Measurements from ENCODE around the gene GNG13. TPM values are rescaled to one million over a fixed set of nuclear protein-coding genes. Genes with fewer than 3 reads are reported as not detected.

Gene GNG13
- total and polyA plus RNA-seq, 2 of the 4 experiments (the other 2 are of a cell fraction), result not detected

GRCh38 chr16:831571-832413, 31.3 kb upstream of the GNG13 start:
- Histone ChIP-seq H4K8ac (ENCODE audit: low read depth in 2 of 2, low read length in 2 of 2) (no peak overlapping the region), H4K20me1 (ENCODE audit: insufficient read depth, low read length) (no peaks in the 10 kb centered on the region), H2BK20ac (ENCODE audit: low read depth, low read length) (no peak overlapping the region), H3K4me3 (ENCODE audit: insufficient read depth, low read depth, low read length) (no peak overlapping the region), H3K9me3 (ENCODE audit: control insufficient read depth, insufficient read depth, low read length) (peaks cover 19% of the 10 kb centered on the region), H2AK5ac (ENCODE audit: low read depth, low read length) (no peak overlapping the region), H2BK120ac (ENCODE audit: low read depth, low read length) (no peak overlapping the region), H3K27me3 (ENCODE audit: control insufficient read depth, insufficient read depth, low read length) (peaks cover 5% of the 10 kb centered on the region; the same call in 1 of the 2 replicates), H3K9me1 (ENCODE audit: insufficient read depth, low read length) (no peaks in the 10 kb centered on the region), H3K36me3 (ENCODE audit: control insufficient read depth, insufficient read depth, low read length) (no peaks in the 10 kb centered on the region), H4K91ac (ENCODE audit: insufficient read depth, low read depth, low read length) (no peak overlapping the region), H3K27ac (ENCODE audit: insufficient read depth, low read length) (no peak overlapping the region), H2BK15ac (ENCODE audit: low read depth, low read length) (no peak overlapping the region), H2BK5ac (ENCODE audit: low read depth, low read length, poor library complexity, severe bottlenecking) (no peak overlapping the region), H2AK9ac (replicated peaks; ENCODE audit: low read depth, low read length, poor library complexity) (no peak overlapping the region), H3K4me2 (ENCODE audit: low read depth, low read length) (no peak overlapping the region), H4K5ac (ENCODE audit: low read depth, low read length) (no peak overlapping the region), H2AFZ (replicated peaks; ENCODE audit: low read length, poor library complexity) (peak overlapping the region; percentile 33), H3K23ac (ENCODE audit: low read depth, low read length) (no peak overlapping the region), H3K4ac (ENCODE audit: low read depth, low read length) (no peak overlapping the region), H3K4me1 (ENCODE audit: control insufficient read depth, insufficient read depth, low read length) (no peaks in the 10 kb centered on the region), H3K56ac (ENCODE audit: extremely low read depth, insufficient read depth, low read length) (no peak overlapping the region), H3K79me1 (ENCODE audit: low read depth in 1 of 2, low read length in 2 of 2) (no peaks in the 10 kb centered on the region), H3K18ac (ENCODE audit: low read depth, low read length) (no peak overlapping the region), H3K9ac (ENCODE audit: low read depth, low read length) (no peak overlapping the region), H3K14ac (replicated peaks; ENCODE audit: low read depth, low read length) (no peak overlapping the region)
- in situ Hi-C loops (cut with MboI; ENCODE audit: low sequenced_read_pairs) (no loop called here), dilution Hi-C loops (cut with HindIII; ENCODE audit: low sequenced_read_pairs, unreplicated experiment) (no loop called here), intact Hi-C loops (cut with micrococcal nuclease) (no loop called here)
- ATAC-seq (ENCODE audit: low read depth) (no peak), DNase-seq (no peak)
- ChIA-PET POLR2A (ENCODE audit: unreplicated experiment) (no interaction called here), CTCF (no interaction called here)
- WGBS, 2 experiments (ENCODE audit: extremely low coverage in 2 of 2, insufficient read length in 1 of 2), result 64% methylated on average over 18 of the region's 27 CpGs; no CpG with 5 or more reads in 1 of the 2 experiments
- BruUV-seq (replicated peaks), result no TSS peak
- TF ChIP-seq ELK1 (IDR thresholded peaks at IDR 0.05; ENCODE audit: borderline replicate concordance, low read depth, low read length) (no peak), MAZ (IDR thresholded peaks at IDR 0.05; ENCODE audit: borderline replicate concordance, low read depth, low read length) (no peak), CTCF (conservative IDR thresholded peaks at IDR 0.05; ENCODE audit: low read depth, low read length) (no peak), MXI1 (IDR thresholded peaks at IDR 0.05; ENCODE audit: borderline replicate concordance, low read depth, low read length) (no peak), BHLHE40 (IDR thresholded peaks at IDR 0.05; ENCODE audit: low read depth, low read length) (no peak), USF2 (IDR thresholded peaks at IDR 0.05; ENCODE audit: low read depth, low read length) (no peak), SMC3 (IDR thresholded peaks at IDR 0.05; ENCODE audit: low read depth, low read length) (no peak), RCOR1 (IDR thresholded peaks at IDR 0.05; ENCODE audit: insufficient replicate concordance, low read length) (no peak), NFE2L2 (IDR thresholded peaks at IDR 0.05; ENCODE audit: low read depth, low read length) (no peak), RAD21 (IDR thresholded peaks at IDR 0.05; ENCODE audit: low read length) (no peak), CHD1 (IDR thresholded peaks at IDR 0.05; ENCODE audit: low read depth, low read length) (no peak), CEBPB (IDR thresholded peaks at IDR 0.05; ENCODE audit: low read depth, low read length) (no peak), RFX5 (IDR thresholded peaks at IDR 0.05; ENCODE audit: low read depth, low read length) (no peak), FOS (IDR thresholded peaks at IDR 0.05; ENCODE audit: low read depth, low read length) (no peak), MAFK (IDR thresholded peaks at IDR 0.05; ENCODE audit: low read depth, low read length) (no peak)

Measured in IMR-90 (cell line).